ENCODE data around the gene ALDH3A1. TPM values are rescaled to one million over a fixed set of nuclear protein-coding genes. Genes with fewer than 3 reads are reported as not detected.

ALDH3A1 gene
- total and polyA plus RNA-seq, 10 of the 15 experiments (the other 5 are each of a cell fraction or from before 2014, with no cell fraction given), result 0.20 TPM; not detected in 9

DNA sequence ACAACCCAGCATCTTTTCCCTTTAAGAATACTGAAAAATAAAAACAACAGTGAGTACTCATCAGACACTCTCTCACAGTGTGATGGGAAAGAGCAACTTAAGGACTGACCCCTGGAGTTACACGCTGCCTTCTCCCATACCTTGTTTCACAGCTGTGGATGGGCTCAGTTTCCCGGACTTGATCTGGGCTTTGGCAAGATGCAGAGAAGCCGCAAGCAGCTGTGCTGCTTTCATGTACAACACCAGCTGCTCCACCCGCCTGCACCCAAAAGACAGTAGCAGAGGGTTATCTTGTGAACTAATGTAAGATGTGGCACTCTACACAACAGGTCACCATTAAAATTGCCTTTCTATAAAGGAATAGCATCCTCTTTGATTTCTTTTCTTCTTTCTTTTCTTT is 32.7 kb upstream of the ALDH3A1 start (continued):
- TF ChIP-seq, protein P1, sequence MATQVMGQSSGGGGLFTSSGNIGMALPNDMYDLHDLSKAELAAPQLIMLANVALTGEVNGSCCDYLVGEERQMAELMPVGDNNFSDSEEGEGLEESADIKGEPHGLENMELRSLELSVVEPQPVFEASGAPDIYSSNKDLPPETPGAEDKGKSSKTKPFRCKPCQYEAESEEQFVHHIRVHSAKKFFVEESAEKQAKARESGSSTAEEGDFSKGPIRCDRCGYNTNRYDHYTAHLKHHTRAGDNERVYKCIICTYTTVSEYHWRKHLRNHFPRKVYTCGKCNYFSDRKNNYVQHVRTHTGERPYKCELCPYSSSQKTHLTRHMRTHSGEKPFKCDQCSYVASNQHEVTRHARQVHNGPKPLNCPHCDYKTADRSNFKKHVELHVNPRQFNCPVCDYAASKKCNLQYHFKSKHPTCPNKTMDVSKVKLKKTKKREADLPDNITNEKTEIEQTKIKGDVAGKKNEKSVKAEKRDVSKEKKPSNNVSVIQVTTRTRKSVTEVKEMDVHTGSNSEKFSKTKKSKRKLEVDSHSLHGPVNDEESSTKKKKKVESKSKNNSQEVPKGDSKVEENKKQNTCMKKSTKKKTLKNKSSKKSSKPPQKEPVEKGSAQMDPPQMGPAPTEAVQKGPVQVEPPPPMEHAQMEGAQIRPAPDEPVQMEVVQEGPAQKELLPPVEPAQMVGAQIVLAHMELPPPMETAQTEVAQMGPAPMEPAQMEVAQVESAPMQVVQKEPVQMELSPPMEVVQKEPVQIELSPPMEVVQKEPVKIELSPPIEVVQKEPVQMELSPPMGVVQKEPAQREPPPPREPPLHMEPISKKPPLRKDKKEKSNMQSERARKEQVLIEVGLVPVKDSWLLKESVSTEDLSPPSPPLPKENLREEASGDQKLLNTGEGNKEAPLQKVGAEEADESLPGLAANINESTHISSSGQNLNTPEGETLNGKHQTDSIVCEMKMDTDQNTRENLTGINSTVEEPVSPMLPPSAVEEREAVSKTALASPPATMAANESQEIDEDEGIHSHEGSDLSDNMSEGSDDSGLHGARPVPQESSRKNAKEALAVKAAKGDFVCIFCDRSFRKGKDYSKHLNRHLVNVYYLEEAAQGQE (IDR thresholded peaks at IDR 0.05; ENCODE audit: low read depth, low read length), result no peak
- TF ChIP-seq, protein P2, sequence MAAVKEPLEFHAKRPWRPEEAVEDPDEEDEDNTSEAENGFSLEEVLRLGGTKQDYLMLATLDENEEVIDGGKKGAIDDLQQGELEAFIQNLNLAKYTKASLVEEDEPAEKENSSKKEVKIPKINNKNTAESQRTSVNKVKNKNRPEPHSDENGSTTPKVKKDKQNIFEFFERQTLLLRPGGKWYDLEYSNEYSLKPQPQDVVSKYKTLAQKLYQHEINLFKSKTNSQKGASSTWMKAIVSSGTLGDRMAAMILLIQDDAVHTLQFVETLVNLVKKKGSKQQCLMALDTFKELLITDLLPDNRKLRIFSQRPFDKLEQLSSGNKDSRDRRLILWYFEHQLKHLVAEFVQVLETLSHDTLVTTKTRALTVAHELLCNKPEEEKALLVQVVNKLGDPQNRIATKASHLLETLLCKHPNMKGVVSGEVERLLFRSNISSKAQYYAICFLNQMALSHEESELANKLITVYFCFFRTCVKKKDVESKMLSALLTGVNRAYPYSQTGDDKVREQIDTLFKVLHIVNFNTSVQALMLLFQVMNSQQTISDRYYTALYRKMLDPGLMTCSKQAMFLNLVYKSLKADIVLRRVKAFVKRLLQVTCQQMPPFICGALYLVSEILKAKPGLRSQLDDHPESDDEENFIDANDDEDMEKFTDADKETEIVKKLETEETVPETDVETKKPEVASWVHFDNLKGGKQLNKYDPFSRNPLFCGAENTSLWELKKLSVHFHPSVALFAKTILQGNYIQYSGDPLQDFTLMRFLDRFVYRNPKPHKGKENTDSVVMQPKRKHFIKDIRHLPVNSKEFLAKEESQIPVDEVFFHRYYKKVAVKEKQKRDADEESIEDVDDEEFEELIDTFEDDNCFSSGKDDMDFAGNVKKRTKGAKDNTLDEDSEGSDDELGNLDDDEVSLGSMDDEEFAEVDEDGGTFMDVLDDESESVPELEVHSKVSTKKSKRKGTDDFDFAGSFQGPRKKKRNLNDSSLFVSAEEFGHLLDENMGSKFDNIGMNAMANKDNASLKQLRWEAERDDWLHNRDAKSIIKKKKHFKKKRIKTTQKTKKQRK (IDR thresholded peaks at IDR 0.05; ENCODE audit: low read depth, low read length), result no peak
- no peak for TF ChIP-seq TCF3 (IDR thresholded peaks at IDR 0.05; ENCODE audit: borderline replicate concordance, insufficient read depth, low read depth, low read length)
- TF ChIP-seq, protein P3, sequence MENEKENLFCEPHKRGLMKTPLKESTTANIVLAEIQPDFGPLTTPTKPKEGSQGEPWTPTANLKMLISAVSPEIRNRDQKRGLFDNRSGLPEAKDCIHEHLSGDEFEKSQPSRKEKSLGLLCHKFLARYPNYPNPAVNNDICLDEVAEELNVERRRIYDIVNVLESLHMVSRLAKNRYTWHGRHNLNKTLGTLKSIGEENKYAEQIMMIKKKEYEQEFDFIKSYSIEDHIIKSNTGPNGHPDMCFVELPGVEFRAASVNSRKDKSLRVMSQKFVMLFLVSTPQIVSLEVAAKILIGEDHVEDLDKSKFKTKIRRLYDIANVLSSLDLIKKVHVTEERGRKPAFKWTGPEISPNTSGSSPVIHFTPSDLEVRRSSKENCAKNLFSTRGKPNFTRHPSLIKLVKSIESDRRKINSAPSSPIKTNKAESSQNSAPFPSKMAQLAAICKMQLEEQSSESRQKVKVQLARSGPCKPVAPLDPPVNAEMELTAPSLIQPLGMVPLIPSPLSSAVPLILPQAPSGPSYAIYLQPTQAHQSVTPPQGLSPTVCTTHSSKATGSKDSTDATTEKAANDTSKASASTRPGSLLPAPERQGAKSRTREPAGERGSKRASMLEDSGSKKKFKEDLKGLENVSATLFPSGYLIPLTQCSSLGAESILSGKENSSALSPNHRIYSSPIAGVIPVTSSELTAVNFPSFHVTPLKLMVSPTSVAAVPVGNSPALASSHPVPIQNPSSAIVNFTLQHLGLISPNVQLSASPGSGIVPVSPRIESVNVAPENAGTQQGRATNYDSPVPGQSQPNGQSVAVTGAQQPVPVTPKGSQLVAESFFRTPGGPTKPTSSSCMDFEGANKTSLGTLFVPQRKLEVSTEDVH (IDR thresholded peaks at IDR 0.05; ENCODE audit: low read depth, partially characterized antibody), result no peak
- TF ChIP-seq YBX1 (IDR thresholded peaks at IDR 0.05), result no peak
- no peak for TF ChIP-seq CREB1 (IDR thresholded peaks at IDR 0.05; ENCODE audit: low read depth)
- no peak for TF ChIP-seq TARDBP (IDR thresholded peaks at IDR 0.05; ENCODE audit: borderline replicate concordance)
- TF ChIP-seq NR2C2 (IDR thresholded peaks at IDR 0.05; ENCODE audit: borderline replicate concordance, control insufficient read depth, insufficient read length, low read depth), result no peak

Data from GM12878 (cell line).